RWPE2 (cell line): ENCODE results near the gene FRK.

Experiments used
- ATAC-seq: fragments of 200-7000 bp; cut with Tn5 transposase; 3 replicates; pipeline ENCODE4 v1.9.1; 2021; ENCODE audit warnings: low read depth
- DNase-seq: peaks from one replicate; pipeline ENCODE4 v3.0.0-alpha.2; 2020; ENCODE audit warnings: low spot score
- H3K27ac ChIP-seq: fragments of 450-650 bp; 2 replicates; pipeline ENCODE4 v1.5.1; 2017; ENCODE audit warnings: mild to moderate bottlenecking; ENCODE audit not compliant: poor library complexity, severe bottlenecking
- H3K27me3 ChIP-seq: fragments of 250-450 bp; sonication (Bioruptor Pico); 2 replicates; pipeline ENCODE4 v1.5.1; 2021; ENCODE audit warnings: mild to moderate bottlenecking, moderate library complexity; ENCODE audit not compliant: insufficient read depth, poor library complexity, severe bottlenecking
- H3K36me3 ChIP-seq: fragments of 250-450 bp; sonication (Bioruptor Pico); 2 replicates; pipeline ENCODE4 v1.5.1; 2020; ENCODE audit warnings: low read depth, mild to moderate bottlenecking, moderate library complexity
- H3K4me1 ChIP-seq: fragments of 250-450 bp; sonication (Bioruptor Pico); 2 replicates; pipeline ENCODE4 v1.5.1; 2021; ENCODE audit warnings: mild to moderate bottlenecking, moderate library complexity; ENCODE audit not compliant: insufficient read depth, poor library complexity, severe bottlenecking
- H3K4me3 ChIP-seq: fragments of 250-450 bp; sonication (Bioruptor Pico); 2 replicates; pipeline ENCODE4 v1.5.1; 2021; ENCODE audit warnings: mild to moderate bottlenecking, moderate library complexity; ENCODE audit not compliant: severe bottlenecking
- H3K9me3 ChIP-seq: fragments of 250-450 bp; sonication (Bioruptor Pico); 2 replicates; pipeline ENCODE4 v1.5.1; 2021; ENCODE audit warnings: mild to moderate bottlenecking, moderate library complexity; ENCODE audit not compliant: severe bottlenecking
- TF ChIP-seq, protein P1 (sequence below): fragments of 450-650 bp; IDR thresholded peaks from one replicate; pipeline ENCODE4 v1.5.1; 2017; ENCODE audit warnings: mild to moderate bottlenecking, moderate library complexity; ENCODE audit not compliant: poor library complexity, severe bottlenecking

Gene FRK

DNA sequence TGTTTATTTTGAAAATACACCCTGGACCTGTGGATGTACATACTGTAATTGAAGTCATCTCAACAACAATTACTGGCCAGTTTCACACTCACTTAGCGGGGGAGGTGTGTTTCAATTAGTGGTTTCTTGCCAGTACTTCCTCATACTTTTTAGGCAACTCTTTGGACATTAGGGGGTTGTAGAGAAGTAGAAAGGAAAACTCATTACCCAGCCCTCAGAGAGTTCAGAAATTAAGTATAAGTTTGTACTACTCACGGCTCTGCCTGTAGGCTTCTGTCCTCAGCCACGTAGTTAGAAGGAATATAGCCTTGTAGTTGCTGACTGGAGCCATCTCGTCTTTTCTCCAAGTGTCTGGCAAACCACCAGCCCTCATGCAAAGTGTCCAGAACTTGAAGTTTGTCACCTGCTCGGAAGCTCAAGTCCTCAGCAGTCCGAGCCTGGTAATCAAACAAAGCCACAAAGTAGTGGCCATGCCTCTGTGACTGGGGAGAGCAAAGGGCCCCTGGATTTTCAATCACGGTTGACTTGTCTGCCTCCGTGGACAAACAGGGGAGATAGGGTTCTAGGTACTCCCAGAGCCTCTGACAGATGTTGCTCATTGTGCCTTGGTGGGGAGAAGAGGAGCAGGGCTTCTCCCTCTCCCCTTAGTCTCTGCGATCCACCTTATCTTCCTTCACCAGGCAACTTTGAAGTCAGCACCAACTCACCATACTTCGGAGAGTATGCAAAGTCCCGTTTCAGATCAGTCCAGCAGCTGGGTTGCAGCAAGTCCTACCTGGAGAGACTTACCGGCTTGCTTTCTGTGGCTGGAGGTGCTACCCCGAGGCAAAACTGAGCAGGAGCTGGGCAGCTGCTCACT lies 749 bp downstream of the FRK start:
- peak; percentile 70 for ATAC-seq
- Histone ChIP-seq H3K27me3 (no peaks in the 10 kb centered on the region), H3K27ac (peak overlapping the region; percentile 61), H3K4me1 (peaks cover 13% of the 10 kb centered on the region), H3K4me3 (peak overlapping the region; percentile 26), H3K9me3 (no peaks in the 10 kb centered on the region), H3K36me3 (no peaks in the 10 kb centered on the region)
- no peak for DNase-seq
- TF ChIP-seq, protein P1, sequence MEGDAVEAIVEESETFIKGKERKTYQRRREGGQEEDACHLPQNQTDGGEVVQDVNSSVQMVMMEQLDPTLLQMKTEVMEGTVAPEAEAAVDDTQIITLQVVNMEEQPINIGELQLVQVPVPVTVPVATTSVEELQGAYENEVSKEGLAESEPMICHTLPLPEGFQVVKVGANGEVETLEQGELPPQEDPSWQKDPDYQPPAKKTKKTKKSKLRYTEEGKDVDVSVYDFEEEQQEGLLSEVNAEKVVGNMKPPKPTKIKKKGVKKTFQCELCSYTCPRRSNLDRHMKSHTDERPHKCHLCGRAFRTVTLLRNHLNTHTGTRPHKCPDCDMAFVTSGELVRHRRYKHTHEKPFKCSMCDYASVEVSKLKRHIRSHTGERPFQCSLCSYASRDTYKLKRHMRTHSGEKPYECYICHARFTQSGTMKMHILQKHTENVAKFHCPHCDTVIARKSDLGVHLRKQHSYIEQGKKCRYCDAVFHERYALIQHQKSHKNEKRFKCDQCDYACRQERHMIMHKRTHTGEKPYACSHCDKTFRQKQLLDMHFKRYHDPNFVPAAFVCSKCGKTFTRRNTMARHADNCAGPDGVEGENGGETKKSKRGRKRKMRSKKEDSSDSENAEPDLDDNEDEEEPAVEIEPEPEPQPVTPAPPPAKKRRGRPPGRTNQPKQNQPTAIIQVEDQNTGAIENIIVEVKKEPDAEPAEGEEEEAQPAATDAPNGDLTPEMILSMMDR: no peak

- Histone ChIP-seq H3K27ac (no peak overlapping the region), H3K4me1 (peaks cover 16% of the 10 kb centered on the region), H3K4me3 (no peak overlapping the region), H3K9me3 (no peaks in the 10 kb centered on the region), H3K27me3 (no peaks in the 10 kb centered on the region), H3K36me3 (no peaks in the 10 kb centered on the region)
- ATAC-seq (no peak), DNase-seq (no peak)
- TF ChIP-seq, protein P1: no peak
These were observed 2.9 kb downstream of the FRK start for GRCh38 chr6:116057766-116058165.

DNA sequence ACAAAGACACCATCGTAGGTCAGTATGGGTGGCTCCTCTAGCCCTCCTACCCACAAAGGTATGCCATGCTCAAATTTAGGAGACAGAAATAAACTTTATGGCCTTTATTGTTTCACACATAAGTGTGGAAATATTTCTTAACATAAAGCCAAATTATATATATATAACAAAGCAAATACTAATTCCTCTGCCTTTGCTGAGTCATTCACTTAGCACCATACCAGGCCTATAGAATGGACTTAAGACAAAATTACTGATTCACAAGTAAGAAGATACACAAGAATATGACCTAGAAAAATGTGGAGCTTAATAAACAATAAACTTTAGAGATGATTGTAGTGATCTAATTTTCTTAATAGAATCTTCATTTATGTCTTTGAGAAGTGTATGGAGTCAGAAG lies 5.2 kb downstream of the FRK start:
- no peak overlapping the region for H3K27ac ChIP-seq
- no peak for ATAC-seq

DNA sequence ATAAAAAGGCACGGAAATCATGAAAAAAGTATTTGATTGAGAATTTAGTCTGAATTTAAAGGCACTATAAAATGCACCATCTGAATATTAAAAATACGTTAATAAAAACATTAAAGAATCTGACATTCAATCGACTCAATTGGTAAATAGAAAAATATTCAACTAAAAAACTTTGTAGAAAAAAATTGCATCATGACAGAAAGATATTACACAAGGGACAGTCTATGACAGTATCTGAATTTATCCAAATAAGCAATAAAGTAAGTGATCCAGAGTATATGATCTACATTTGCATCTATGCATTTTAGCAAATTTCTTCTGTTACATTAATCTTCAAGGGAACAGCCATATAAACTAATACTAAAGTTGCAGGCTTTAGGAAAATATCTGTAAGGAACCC lies 9.4 kb downstream of the FRK start:
- H3K4me3 ChIP-seq: no peak overlapping the region
- H3K27ac ChIP-seq: no peak overlapping the region
- TF ChIP-seq, protein P1: no peak
- H3K4me1 ChIP-seq: peaks cover 8% of the 10 kb centered on the region
- no peaks in the 10 kb centered on the region for H3K36me3 ChIP-seq
- DNase-seq (no peak), ATAC-seq (no peak)
- H3K9me3 ChIP-seq: no peaks in the 10 kb centered on the region
- H3K27me3 ChIP-seq: no peaks in the 10 kb centered on the region

More for the DNA sequence above, 5.2 kb downstream of the FRK start:
- Histone ChIP-seq H3K27me3 (no peaks in the 10 kb centered on the region), H3K36me3 (no peaks in the 10 kb centered on the region), H3K9me3 (no peaks in the 10 kb centered on the region), H3K4me3 (no peak overlapping the region), H3K4me1 (peaks cover 16% of the 10 kb centered on the region)
- TF ChIP-seq, protein P1: no peak
- DNase-seq: no peak

DNA sequence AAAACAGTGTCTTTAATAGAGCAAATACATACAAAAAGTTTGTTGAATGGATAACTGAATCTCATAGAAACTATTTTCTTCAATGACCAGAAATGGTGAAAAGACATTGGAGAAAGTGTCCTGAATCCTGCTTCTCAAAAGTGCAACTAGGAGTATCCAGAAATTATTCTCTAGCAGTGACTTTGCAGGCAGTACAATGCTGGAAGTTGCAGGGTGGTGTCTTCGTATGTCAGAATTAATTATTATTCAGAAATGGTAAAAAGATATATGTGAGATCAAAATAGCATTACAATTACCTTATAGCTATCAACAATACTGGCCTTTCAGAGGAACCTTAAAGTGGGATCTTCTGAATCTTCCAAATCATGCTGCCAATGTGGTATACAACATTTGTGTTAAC lies 10.0 kb downstream of the FRK start:
- no peak for DNase-seq
- no peak for ATAC-seq
- Histone ChIP-seq H3K27me3 (no peaks in the 10 kb centered on the region), H3K4me1 (peaks cover 8% of the 10 kb centered on the region), H3K27ac (no peak overlapping the region), H3K4me3 (no peak overlapping the region), H3K9me3 (no peaks in the 10 kb centered on the region), H3K36me3 (no peaks in the 10 kb centered on the region)
- TF ChIP-seq, protein P1: no peak
